Liver (tissue), 9 donors: ENCODE data around the gene UPF3A. TPM values are rescaled to one million over a fixed set of nuclear protein-coding genes. Genes with fewer than 3 reads are reported as not detected.

Source experiments
- DNase-seq: peaks from one replicate; pipeline ENCODE4 v3.0.0-alpha.2; 2017; ENCODE audit warnings: low spot score
- H3K27ac ChIP-seq, 2 donors: one replicate each; pipeline ENCODE4 v1.7.0; 2013; ENCODE audit warnings: inconsistent platforms in 2 of 2, low read length in 2 of 2, control low read depth in 1 of 2, low read depth in 1 of 2, mild to moderate bottlenecking in 1 of 2
- H3K27me3 ChIP-seq, 4 donors: one replicate each; pipeline versions ENCODE4 v1.6.1 to v1.7.0; 2013; ENCODE audit warnings: low read length in 3 of 4, inconsistent platforms in 1 of 4, mild to moderate bottlenecking in 1 of 4, moderate library complexity in 1 of 4; ENCODE audit not compliant: control insufficient read depth in 4 of 4, insufficient read depth in 4 of 4
- H3K36me3 ChIP-seq, 4 donors: one replicate each; pipeline versions ENCODE4 v1.6.1 to v1.7.0; 2013; ENCODE audit warnings: low read length in 3 of 4, mild to moderate bottlenecking in 3 of 4, low read depth in 1 of 4, moderate library complexity in 1 of 4; ENCODE audit not compliant: control insufficient read depth in 4 of 4, insufficient read depth in 3 of 4
- H3K4me1 ChIP-seq, 4 donors: one replicate each; pipeline versions ENCODE4 v1.6.1 to v1.7.0; 2013; ENCODE audit warnings: low read length in 3 of 4, mild to moderate bottlenecking in 3 of 4, moderate library complexity in 1 of 4; ENCODE audit not compliant: control insufficient read depth in 4 of 4, insufficient read depth in 4 of 4
- H3K4me3 ChIP-seq, 3 donors: one replicate each; pipeline versions ENCODE4 v1.6.1 to v1.7.0; 2013; ENCODE audit warnings: low read length in 3 of 3, control low read depth in 1 of 3, low read depth in 1 of 3, mild to moderate bottlenecking in 1 of 3
- H3K9ac ChIP-seq, 2 donors: one replicate each; pipeline ENCODE4 v1.7.0; 2013; ENCODE audit warnings: low read length in 2 of 2, mild to moderate bottlenecking in 2 of 2, moderate library complexity in 2 of 2, control low read depth in 1 of 2, low read depth in 1 of 2
- H3K9me3 ChIP-seq, 4 donors: one replicate each; pipeline versions ENCODE4 v1.6.1 to v1.7.0; 2013; ENCODE audit warnings: low read length in 3 of 4; ENCODE audit not compliant: control insufficient read depth in 4 of 4
- ATF3 ChIP-seq: IDR thresholded peaks from 2 replicates; pipeline ENCODE4 v1.6.1; 2016; ENCODE audit warnings: antibody characterized with exemption
- CTCF ChIP-seq: fragments of 150-350 bp; IDR thresholded peaks from 2 replicates; pipeline ENCODE4 v1.5.1; 2017; ENCODE audit warnings: improper control_type of control experiment, low read depth, low read length; ENCODE audit not compliant: missing input control
- EGR1 ChIP-seq, 2 donors: IDR thresholded peaks; 2 replicates each; pipeline ENCODE4 v1.6.1; 2016 to 2018; ENCODE audit warnings: antibody characterized with exemption in 2 of 2, low read depth in 2 of 2
- FOXA1 ChIP-seq: IDR thresholded peaks from 2 replicates; pipeline ENCODE4 v1.6.1; 2016; ENCODE audit warnings: antibody characterized with exemption
- FOXA2 ChIP-seq: IDR thresholded peaks from 2 replicates; pipeline ENCODE4 v1.6.1; 2016; ENCODE audit warnings: antibody characterized with exemption
- GABPA ChIP-seq, 2 donors: IDR thresholded peaks in 1 of 2; conservative IDR thresholded peaks in 1 of 2; 2 replicates each; pipeline ENCODE4 v1.6.1; 2016; ENCODE audit warnings: antibody characterized with exemption in 2 of 2, mild to moderate bottlenecking in 1 of 2, moderate library complexity in 1 of 2
- HNF4A ChIP-seq, 2 donors: conservative IDR thresholded peaks; 2 replicates each; pipeline ENCODE4 v1.6.1; 2016; ENCODE audit warnings: antibody characterized with exemption in 2 of 2, mild to moderate bottlenecking in 2 of 2
- HNF4G ChIP-seq: IDR thresholded peaks from 2 replicates; pipeline ENCODE4 v1.6.1; 2016; ENCODE audit warnings: antibody characterized with exemption
- JUND ChIP-seq, 2 donors: IDR thresholded peaks; 2 replicates each; pipeline ENCODE4 v1.6.1; 2016; ENCODE audit warnings: antibody characterized with exemption in 2 of 2
- MAX ChIP-seq: IDR thresholded peaks from 2 replicates; pipeline ENCODE4 v1.6.1; 2016; ENCODE audit warnings: antibody characterized with exemption
- NR2F2 ChIP-seq: IDR thresholded peaks from 2 replicates; pipeline ENCODE4 v1.6.1; 2016; ENCODE audit warnings: antibody characterized with exemption
- RAD21 ChIP-seq, 2 donors: IDR thresholded peaks; 2 replicates each; pipeline ENCODE4 v1.6.1; 2016; ENCODE audit warnings: antibody characterized with exemption in 2 of 2, mild to moderate bottlenecking in 2 of 2
- REST ChIP-seq: IDR thresholded peaks from 2 replicates; pipeline ENCODE4 v1.6.1; 2016; ENCODE audit warnings: antibody characterized with exemption, mild to moderate bottlenecking
- RXRA ChIP-seq, 2 donors: IDR thresholded peaks; 2 replicates each; pipeline ENCODE4 v1.6.1; 2017 to 2018; ENCODE audit warnings: antibody characterized with exemption in 2 of 2, mild to moderate bottlenecking in 1 of 2
- TAF1 ChIP-seq: conservative IDR thresholded peaks from 2 replicates; pipeline ENCODE4 v1.6.1; 2016; ENCODE audit warnings: antibody characterized with exemption, mild to moderate bottlenecking
- YY1 ChIP-seq: IDR thresholded peaks from 2 replicates; pipeline ENCODE4 v1.6.1; 2016; ENCODE audit warnings: antibody characterized with exemption, mild to moderate bottlenecking
- ZBTB33 ChIP-seq: IDR thresholded peaks from 2 replicates; pipeline ENCODE4 v1.6.1; 2016; ENCODE audit warnings: antibody characterized with exemption
- WGBS: extraction: QIAGEN DNeasy Blood & Tissue Kit; methylation state at CpG from one replicate; pipeline ENCODE4 v1.1.7; 2013; 5-methylcytosine and 5-hydroxymethylcytosine counted together
- polyA plus RNA-seq, 2 donors: library from polyadenylated mRNA; stranded (reverse) in 1 of 2; unstranded in 1 of 2; fragments of 200-250 nt in 1 of 2; fragments of >200 nt in 1 of 2; fragmentation: Nextera tagmentation in 1 of 2; extraction: Ambion mirVana in 1 of 2; gene quantifications; one replicate each; pipeline versions ENCODE4 v1.2.1 to v1.2.3, GENCODE V29; 2013 to 2015
- total RNA-seq, 2 donors: library from RNA; depleted of rRNA; stranded (reverse); fragments of >200 nt; gene quantifications; one replicate each; pipeline ENCODE4 v1.2.3, GENCODE V29; 2014
- donor health status: healthy.
- donor health status: healthy.
- donor health status: healthy.
- donor health status: healthy.
- donor health status: healthy.

UPF3A gene
- total and polyA plus RNA-seq, 4 donors: 11.0 to 26.5 (median 17.2) TPM

- H3K9ac ChIP-seq: no peak overlapping the region
- DNase-seq: no peak
- no peaks in the 10 kb centered on the region for H3K27me3 ChIP-seq
- WGBS: 96% methylated on average over 3 of the region's 3 CpGs
- TF ChIP-seq CTCF (no peak), MAX (no peak), FOXA2 (no peak), TAF1 (no peak), JUND (IDR thresholded peaks at IDR 0.05) (no peak), FOXA1 (no peak), YY1 (no peak), RAD21 (IDR thresholded peaks at IDR 0.05) (no peak), ZBTB33 (no peak), EGR1 (IDR thresholded peaks at IDR 0.05; ENCODE audit: low read depth in 2 of 2) (no peak), HNF4A (conservative IDR thresholded peaks at IDR 0.05) (no peak), NR2F2 (no peak), REST (no peak), HNF4G (no peak), RXRA (IDR thresholded peaks at IDR 0.05) (no peak), ATF3 (no peak)
- no peaks in the 10 kb centered on the region for H3K9me3 ChIP-seq
- H3K4me3 ChIP-seq: no peak overlapping the region
- no peak overlapping the region for H3K27ac ChIP-seq
- H3K36me3 ChIP-seq: peaks cover 11 to 39% (median 31%) of the 10 kb centered on the region in 4 donors
- H3K4me1 ChIP-seq: peaks cover 0 to 7% (median 2%) of the 10 kb centered on the region in 4 donors
Measured at GRCh38 chr13:114321256-114321655, 39.9 kb downstream of the UPF3A start.

- Histone ChIP-seq H3K27me3 (no peaks in the 10 kb centered on the region), H3K9ac (no peak overlapping the region), H3K4me1 (peaks cover 0 to 9% (median 3%) of the 10 kb centered on the region in 4 donors), H3K9me3 (no peaks in the 10 kb centered on the region), H3K4me3 (no peak overlapping the region), H3K36me3 (peaks cover 11 to 39% (median 32%) of the 10 kb centered on the region in 4 donors), H3K27ac (no peak overlapping the region)
- TF ChIP-seq ZBTB33 (no peak), TAF1 (no peak), FOXA1 (no peak), HNF4G (no peak), MAX (no peak), GABPA (IDR thresholded peaks at IDR 0.05 in 1 of 2, conservative IDR thresholded peaks at IDR 0.05 in 1 of 2) (no peak)
- 97% methylated on average over 2 of the region's 2 CpGs for WGBS
- no peak for DNase-seq
Measured at GRCh38 chr13:114323349-114323748, 41.9 kb downstream of the UPF3A start.
